Neural progenitor cell (in vitro differentiated cells): ENCODE measurements around the gene HUNK.

ENCODE experiments used
- EZH2phosphoT487 ChIP-seq: fragments of 200-600 bp; sonication (generic); IDR thresholded peaks from 2 replicates; pipeline ENCODE4 v1.6.1; 2017; ENCODE audit warnings: antibody characterized with exemption
- TF ChIP-seq, protein P1 (sequence below): fragments of 200-600 bp; sonication (generic); IDR thresholded peaks from 2 replicates; pipeline ENCODE4 v1.5.1; 2017; ENCODE audit warnings: antibody characterized with exemption, mild to moderate bottlenecking

DNA sequence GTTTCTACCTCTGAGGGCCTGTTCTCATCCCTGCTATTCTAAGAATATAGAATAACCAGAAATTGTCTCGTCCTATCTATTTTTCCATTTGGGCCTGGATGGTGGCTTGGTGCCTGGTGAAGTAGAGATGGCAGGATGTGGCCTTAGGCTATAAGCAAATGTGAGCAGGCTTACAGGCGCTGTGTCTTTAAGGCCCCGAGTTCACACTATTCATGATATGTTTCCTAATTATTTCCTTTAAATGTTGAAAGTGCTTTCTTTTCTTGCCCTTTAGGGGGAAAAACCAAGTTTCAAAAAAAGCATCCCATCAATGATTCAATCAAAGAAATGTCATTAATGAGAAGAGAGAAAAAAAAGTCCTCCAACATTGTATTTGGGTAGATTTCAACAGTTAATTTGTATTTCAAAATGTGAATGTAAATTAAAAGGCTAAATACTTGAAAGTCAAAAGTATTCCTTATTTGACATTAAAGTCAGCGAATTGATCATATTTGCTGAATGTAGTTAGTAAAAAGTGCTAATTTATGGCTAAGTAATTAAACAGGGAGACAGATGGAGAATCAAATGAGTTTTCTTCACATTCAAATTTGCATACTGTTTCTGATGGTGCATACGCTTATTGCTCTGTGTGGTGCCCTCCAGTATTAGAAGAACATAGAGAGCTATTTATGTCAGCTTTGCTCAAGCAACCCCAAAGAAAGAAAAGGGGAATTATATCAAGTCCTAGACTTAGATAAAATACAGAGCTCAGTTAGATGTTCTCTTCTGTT, 34.0 kb upstream of the HUNK start:
- TF ChIP-seq, protein P1, sequence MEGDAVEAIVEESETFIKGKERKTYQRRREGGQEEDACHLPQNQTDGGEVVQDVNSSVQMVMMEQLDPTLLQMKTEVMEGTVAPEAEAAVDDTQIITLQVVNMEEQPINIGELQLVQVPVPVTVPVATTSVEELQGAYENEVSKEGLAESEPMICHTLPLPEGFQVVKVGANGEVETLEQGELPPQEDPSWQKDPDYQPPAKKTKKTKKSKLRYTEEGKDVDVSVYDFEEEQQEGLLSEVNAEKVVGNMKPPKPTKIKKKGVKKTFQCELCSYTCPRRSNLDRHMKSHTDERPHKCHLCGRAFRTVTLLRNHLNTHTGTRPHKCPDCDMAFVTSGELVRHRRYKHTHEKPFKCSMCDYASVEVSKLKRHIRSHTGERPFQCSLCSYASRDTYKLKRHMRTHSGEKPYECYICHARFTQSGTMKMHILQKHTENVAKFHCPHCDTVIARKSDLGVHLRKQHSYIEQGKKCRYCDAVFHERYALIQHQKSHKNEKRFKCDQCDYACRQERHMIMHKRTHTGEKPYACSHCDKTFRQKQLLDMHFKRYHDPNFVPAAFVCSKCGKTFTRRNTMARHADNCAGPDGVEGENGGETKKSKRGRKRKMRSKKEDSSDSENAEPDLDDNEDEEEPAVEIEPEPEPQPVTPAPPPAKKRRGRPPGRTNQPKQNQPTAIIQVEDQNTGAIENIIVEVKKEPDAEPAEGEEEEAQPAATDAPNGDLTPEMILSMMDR, result no peak
- TF ChIP-seq EZH2phosphoT487, result no peak
